DMS153 treated with DMSO at 0.1 percent for 48 hours (cell line): ENCODE results near the gene GMDS.

Experiments
- DNase-seq: peaks from one replicate; lab custom pipeline; 2025; ENCODE audit not compliant: unreplicated experiment; lab: John Stamatoyannopoulos, UW

Gene GMDS

DNA sequence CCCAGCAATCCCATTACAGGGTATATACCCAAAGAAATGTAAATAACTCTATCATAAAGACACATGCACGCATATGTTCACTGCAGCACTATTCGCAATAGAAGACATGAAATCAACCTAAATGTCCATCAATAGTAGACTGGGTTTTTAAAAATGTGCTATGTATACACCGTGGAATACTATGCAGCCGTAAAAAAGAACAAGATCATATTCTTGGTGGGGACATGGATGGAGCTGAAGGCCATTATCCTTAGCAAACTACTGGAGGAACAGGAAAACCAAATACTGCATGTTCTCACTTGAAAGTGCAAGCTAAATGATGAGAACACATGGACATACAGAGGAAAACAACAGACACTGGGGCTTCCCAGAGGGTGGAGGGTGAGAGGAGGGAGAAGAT is 201.2 kb downstream of the GMDS start:
- DNase-seq = no peak

DNA sequence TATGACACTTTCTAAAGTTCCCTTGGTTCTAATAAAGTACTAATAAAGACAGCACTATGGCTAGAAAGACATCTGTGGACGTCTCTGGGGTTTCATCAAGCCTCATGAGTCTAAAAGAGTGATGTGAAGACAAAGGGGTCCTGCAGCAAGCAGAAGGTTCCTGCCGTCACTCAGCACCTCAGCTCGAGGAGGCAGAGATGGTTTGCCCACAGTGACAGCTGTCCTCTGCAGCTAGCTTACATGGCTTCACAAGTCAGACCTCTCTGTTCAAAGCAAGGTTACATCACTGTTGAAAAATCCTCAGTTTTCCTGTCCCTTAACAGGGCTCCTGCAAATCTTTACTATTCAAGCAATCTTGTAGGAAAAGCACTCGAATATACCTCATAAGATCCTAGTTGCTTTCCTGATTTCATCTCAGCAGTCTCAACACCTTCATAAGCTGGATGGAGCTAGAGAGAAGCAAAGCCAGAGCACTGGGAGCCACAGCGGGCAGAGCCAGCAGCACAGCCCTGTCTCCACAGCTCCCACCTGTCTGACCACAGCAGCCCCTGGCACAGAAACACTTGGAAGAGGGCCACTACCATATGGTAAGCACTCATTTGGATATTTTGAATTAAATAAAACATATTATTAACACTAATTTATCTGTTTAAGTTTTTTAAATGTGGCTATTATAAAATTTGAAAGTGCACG is 202.3 kb downstream of the GMDS start:
- no peak for DNase-seq

DNA sequence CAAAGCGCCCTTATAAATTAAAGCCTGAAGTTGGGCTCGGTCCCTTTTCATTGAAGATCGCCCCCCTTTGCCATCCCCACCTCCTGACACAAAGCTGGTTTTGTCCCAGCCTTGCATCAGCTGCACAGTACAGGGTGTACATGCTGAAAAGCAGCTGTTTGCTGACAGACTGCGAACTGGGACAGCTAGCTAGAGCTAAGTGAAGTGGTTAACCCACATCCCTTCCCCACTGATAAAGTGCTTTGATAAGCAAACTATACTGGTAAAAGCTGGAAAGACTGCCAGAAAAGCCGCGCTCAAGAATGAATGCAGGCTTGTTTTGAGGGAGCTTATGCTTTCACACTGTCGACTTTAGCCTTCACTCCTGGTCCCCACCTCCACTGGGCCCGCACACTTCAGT is 207.3 kb downstream of the GMDS start:
- no peak for DNase-seq

DNA sequence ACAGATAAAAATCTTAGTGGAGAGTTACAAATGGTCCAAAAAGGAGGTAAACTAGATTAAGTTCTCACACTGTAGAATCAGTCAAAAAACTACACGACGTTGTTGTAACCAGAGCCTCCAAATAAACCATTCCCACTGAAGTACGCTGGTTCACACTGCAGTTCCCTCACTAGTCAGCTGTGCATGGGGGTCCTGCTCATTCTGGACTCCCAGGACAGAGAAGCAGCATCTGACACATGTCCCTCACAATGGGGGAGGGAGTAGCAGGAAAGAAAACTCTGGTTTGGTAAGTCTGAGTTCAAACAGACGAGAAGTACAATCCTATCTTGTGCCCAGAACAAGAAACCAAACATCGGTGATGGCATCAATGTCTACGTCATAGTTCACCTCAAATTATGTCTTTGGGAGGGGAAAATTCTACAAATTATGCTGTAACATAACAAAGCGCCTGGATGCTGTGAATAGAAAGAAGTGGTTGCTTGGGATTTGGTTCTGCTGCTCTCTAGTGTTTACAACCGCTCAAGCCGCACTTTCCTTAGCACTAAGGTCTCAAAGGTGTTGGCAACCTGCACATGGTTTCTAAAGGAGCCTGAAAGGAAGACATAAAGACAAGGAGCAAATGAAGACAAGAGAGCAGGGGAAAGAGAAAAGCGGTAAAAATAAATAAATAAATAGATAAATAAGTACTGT is 208.0 kb downstream of the GMDS start:
- no peak for DNase-seq

DNA sequence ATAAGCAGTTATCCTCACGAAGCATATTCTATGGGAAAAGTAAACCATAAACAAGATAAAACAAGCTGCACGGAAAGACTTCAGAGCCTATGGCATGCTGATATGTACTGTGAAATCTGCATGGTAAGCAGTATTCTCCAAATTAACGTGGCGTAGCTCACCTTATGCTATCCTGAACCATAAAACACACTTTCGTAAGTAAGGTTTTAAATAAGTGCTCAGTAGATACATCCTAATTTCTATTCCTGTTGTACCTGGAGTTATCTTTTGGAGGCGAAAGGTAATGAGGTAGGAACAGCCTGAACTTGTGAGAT is 208.7 kb downstream of the GMDS start:
- DNase-seq = no peak

DNA sequence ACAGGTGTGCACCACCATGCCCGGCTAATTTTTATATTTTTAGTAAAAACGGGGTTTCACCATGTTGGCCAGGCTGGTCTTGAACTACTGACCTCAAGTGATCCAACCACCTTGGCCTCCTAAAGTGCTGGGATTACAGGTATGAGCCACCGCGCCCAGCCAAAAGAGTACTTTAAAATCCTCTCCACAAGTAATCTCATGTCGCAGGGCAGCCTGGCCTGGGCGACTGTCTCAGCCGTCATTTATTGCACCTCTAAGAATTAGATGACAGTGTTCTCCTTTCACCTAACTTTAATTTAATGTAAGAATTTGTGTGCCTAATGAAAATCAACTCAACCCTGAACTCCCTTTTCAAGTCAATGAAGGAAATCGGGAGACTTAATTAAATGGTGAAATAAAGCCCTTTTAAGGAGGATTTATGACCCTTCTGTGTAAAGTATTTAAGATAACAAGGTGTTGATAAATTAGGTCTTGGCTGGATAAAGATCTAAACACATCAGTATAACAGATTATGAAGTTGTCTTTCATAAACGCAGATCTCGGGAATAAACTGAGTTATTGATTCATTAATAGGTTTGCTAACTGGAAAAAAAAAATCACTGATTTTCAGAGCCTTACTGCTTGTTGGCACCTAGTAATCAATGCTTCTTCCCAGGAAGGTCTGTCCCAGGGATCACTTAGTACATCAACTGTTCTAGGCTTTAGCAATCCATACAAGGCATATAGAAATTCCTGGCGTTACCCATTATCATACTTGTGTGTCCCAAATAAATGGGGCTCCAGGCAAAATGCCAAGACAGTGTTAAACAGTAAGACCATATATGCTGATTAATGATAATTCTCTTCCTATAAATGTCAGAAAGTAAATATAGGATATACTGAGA is 209.3 kb downstream of the GMDS start:
- DNase-seq = no peak

DNA sequence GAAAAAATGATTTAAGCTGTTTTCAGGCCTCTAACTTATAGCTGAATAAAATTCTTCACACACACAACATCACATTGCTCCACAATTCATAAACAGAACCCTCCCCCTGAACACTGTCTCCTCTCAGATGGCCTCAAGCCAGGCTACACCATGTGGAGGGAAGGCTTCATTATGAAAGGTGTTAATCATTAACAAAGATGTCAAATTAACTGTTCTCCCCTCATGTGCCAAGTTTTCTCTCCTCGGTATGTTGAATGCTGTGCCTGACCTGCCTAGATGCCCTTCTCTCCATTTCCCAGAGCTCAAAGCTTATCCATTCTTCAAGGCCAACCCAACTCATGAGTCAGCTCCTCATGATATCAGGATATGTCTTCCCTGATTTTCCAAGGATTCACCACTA is 210.4 kb downstream of the GMDS start:
- no peak for DNase-seq

DNA sequence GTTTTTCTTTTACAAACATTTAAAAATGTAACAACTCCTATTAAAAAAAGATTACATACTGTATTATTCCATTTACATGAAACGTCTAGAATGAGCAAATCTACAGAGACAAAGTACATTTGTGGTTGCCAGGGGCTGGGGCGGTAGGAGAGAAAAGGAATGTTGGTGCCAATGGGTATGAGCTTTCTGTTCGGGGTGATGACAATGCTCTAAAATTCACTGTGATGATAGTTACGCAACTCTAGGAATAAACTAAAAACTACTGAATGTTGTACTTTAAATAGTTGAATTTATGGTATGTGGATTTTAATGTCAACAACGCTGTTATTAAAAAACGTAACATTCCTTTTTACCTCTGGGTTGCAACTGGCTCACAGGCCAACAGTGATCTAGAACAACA is 211.1 kb downstream of the GMDS start:
- DNase-seq = no peak

DNA sequence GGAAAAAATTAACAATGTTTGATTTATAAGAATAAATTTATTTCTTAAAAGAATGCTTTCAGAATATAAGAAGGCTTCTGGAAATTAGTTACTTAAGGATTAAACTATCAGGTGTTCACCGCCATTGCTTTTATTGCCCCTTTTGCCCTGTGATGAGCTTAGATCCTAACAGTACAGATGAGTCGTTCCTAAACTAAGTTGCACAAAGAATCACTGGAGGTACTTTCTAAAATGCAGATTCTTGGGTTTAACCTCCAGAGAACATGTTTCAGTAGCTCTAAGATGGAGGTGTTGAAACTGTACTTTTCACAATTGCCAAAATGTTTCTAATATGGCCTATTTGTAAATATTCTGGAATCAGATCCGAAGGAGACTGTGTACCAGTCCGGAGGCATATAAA is 211.9 kb downstream of the GMDS start:
- no peak for DNase-seq

DNA sequence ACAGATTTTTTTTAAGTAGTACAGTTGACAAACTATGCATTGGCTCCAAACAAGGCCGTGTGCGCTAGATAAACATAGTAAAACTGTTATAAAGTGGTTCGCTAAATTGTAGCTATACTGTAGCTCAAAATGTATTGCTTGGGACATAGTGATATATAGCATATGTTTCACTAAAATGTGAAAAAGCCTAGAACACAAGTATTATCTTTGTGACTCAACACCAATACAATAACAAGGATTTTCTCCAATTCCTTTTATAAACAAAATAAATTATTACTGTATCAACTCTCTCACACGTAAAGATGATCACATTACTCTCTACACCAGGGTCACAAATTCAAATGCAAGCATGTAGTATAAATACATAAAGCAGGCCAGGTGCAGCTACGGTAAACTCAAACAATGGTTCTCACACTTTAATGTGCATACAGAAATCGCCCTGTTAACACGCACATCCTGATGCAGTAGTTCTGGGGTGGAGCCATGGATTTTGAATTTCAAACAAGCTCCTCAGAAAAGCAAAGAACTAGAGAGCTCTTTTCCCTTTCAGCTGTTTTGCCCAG is 214.6 kb downstream of the GMDS start:
- DNase-seq = peak; percentile 11

DNA sequence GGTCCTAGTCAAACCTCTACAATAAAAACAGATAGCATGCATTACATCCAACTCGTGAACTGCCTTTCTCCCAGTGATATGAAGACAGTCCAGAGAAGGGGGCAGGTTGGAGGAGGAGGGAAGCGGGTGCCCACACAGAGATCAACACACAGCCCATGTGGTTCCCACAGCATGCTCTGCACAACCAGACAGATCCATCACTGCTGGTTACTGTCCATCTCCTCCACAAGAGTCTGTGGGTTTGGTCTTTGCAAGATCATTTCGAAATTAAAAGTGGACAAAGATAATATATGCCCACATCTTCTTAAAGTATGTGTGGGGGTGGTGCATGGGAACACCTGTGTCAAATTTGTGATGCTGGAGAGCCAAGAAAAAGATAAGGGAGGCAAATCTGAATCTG is 215.5 kb downstream of the GMDS start:
- no peak for DNase-seq

DNA sequence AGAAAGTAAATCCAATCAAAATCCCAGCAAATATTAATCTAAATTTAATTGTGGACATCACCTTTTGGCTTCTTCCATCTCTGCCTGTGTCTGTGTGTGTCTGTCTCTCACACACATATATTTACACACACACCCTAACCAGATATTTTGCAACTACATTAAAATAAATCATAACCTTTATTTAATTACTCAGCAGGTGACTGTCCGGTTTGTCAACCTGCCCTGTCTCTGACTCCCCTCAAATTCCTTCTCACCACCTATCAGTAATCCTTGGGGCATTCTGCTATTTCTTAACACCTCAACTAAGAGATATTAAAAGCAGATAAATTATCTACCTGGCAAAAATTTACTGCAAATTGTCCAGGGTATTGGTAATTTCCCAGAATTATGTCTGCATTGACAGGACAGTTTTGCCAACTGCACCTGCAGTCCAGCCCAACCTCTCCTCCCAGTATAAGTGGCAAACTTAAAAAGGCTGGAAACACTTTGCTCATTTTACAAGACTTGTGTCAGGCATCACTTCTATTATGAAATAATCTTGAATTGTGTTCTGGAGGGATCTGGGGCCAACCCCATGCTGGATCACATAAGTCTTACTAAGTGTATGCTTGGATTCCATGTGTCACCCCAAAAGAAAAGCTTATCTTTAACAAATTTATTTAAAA is 216.1 kb downstream of the GMDS start:
- no peak for DNase-seq

DNA sequence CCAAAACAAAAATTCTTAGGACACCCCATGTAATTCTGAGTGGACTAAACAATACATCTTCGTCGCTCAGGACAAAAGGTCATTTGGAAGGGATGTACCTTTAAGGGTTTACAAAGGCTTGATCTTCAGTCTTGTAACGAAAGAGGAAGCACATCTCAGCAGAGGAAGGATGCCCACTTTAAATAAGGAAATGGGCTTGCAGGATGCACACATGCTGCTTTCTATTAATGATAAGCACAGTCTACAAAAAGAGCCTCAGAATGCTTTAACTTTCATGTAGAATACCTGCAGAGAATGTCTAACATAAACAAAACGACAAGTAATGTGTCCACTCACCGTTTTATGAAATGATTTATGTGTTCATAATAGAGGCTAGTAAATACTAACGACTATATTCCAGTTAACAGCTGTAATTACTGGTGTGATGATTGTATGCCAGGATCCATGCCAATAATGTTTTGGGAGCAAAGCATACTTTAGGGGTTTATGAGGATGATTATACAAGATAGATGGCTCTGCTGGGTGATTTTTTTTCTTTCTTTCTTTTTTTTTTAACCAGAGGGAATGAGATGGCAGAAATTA is 216.9 kb downstream of the GMDS start:
- DNase-seq = peak; percentile 39

DNA sequence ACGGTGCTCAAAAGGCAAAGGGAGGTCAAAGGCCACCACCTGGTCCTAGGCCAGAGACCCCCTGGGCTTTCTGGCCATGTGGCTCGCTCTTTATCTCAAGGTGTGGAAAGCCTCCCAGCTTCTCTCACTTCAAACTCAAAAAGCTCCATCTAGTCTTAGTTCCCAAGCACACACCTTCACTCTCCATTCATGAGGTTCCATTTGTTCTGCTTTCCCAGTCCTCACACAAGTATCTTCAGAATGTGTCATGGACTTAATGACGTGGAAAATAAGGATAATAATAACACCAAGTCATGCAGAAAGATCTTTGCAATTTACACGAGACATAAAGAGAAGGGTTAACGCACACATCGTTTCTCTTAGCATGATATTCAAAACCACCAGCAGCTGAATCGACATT is 219.3 kb downstream of the GMDS start:
- no peak for DNase-seq

DNA sequence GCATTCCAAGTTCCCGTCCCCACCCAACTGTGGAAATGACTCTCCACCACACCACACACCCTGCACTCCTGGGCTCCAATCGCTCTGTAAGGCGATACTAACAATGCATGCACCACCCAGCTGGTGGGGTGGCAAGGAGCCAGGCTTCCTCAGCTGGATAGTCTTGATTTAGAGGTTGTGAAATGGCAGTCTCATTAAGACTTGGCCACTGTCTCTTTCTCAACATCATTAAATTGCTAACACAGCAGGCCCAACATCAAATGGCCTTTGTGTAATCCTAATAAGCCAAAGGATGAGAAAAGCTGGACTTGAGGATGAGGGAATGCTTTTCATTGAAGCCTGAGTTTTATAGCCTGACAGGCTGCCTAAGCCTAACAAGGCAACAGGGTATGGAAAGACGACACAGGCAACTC is 223.7 kb downstream of the GMDS start:
- DNase-seq = peak; percentile 21

DNA sequence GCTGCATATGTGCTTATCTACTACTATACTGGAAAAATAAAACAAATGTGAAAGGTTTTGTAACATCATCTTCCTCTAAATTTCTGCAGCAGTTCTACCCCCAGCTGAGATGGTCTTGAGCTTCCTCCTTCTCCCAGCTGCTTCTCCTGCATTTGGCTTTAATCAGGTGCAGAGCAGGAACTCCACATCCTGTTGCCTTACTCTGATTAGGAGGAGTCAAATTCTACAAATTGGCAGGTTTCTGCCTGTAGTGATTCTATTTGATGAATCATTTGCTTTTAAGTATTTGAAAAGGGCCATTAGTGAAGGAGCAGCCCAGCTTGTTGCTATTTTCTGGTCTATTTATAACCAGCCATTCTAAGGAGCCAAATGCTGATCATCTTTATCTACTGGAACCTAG is 224.5 kb downstream of the GMDS start:
- peak; percentile 35 for DNase-seq

DNA sequence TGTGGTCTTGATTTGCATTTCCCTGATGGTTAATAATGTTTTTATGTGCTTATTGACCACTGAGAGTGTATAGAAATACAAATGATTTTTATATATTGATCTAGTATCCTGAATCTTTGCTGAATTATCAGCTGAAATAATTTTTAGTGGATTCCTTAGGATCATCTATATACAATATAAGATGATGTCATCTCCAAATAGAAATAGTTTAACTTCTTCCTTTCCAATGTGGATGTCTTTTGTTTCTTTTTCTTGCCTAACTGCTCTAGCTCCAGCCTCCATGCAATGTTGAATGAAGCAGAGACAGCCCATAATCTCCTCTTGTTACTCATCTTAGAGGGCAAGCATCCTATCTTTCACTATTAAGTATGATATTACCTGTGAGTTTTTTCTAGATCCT is 226.4 kb downstream of the GMDS start:
- DNase-seq = no peak

DNA sequence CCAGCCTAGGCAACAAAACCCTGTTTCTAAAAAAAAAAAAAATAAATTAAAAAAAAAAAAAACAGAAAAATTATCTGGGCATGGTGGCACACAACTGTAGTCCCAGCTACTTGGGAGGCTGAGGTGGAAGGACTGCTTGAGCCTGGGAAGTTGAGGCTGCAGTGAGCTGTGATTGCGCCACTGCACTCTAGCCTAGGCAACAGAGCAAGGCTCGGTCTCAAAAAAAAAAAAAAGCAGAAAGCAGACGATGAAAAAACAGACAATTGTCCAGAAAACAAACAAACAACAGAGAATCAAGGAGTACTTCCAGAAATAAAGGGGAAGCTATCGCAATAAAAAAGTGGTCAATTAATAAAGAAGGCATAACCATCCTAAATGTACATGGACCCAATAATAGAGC is 229.4 kb downstream of the GMDS start:
- no peak for DNase-seq

DNA sequence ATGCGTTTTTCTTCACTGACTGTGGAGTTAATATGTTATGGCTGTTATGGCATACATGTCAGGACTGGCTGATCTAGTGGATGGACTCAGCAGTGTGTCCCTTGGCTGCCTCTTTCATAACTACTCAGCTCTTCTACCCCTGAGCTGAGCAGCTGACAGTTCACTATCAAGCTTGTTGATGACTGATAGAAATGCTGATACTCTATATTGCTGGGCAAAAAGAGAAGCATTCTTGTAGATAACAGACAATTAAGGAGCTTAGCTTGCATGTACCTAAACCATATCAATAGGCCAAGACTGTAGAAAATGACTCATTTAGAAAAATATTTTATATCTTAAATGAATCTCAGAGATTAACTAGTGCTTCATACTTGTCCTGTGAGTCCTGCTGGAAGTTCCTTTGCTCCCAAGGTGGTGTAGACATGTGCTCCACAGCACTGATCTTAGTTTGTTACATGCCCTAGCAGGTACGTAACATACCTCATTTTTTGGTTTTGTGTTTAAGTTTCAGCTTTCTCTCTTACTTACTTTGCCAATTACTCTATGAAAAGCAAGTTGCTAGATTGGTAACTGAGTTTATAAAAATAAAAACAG is 236.9 kb downstream of the GMDS start:
- DNase-seq = no peak

DNA sequence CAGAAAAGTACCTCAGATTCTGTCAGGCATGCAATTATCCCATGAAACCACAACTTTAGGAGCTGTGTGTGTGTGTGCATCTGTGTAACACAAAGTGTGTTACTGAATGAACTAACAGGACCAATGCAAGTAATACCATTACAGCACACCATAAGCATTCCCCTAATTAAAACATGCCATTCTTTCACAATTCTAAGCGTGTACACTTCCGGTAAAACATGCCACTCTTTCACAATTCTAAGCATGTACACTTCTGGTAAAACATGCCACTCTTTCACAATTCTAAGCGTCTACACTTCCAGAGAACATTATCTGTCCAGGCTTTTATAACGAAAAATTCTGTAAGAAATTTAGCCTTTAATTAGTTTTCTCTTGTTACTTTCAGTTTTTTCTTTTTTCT is 238.2 kb downstream of the GMDS start:
- DNase-seq = no peak

DNA sequence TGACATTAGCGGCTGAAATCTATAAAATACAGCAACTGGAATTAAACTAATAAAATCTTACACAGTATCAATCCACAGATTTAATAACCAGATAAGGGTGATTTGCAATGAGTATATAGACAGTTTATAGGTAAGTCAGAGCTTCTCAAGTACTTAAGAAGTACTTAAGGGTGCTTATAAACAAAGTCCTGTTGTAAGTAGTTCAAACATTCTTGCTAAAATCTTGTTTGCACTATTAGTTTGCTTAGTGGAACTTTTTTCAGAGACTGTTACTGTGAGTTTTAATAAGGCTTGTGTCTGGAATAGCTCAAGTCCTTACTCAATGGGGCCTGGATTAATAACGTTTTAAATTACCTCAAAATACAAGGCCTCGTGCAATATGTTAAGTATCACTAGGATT is 240.5 kb downstream of the GMDS start:
- no peak for DNase-seq
